HG02885 (cell line): ENCODE data around the gene GABRB3.

Experiments
- ATAC-seq: cut with Tn5 transposase; IDR thresholded peaks from one replicate; pipeline ENCODE4 v1.9.1; 2021; ENCODE audit warnings: mild to moderate bottlenecking; ENCODE audit not compliant: unreplicated experiment, poor library complexity

The GABRB3 gene

DNA sequence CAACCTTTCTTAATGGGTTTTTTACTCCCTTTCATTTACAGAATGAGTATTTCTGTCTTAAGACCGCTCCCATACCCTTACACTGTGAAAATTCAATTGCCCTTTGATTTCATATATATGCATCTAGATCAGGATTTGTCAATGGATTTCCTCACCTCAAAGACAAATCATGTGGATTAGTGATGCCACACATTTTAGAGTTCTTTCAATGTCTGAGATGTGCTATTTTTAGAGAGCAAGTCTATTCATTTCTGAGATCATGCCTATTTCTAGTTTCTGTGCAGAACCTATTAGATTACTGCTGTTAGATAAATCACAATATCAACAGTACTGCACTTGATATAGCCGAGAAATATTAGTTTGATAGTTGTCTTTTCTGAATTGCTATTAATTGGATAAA is 137.3 kb downstream of the GABRB3 start:
- ATAC-seq, result no peak

GRCh38 chr15:26635105-26635504 is 137.8 kb downstream of the GABRB3 start:
- no peak for ATAC-seq

DNA sequence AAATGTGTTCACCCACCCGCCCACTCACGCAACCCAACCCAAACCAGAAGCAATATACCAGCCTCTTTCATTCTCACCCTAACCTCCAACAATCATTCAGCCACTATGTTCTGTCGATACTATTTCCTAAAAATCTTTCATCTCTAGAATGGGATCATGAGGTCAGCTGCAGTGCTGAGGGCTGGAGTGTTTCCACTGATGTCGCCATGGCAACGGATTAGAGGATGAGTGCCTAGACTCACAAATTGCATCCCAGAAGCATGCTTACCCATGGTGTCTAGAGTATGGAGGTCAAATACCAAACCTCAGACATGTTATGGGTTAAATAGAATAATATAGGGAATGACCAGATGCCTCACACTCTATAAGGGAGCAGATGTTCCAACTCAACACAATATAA is 138.5 kb downstream of the GABRB3 start:
- no peak for ATAC-seq

- no peak for ATAC-seq
Measured at GRCh38 chr15:26632500-26632899, 140.4 kb downstream of the GABRB3 start.

GRCh38 chr15:26631894-26632293 is 141.0 kb downstream of the GABRB3 start:
- ATAC-seq, result no peak

GRCh38 chr15:26630857-26631256 is 142.0 kb downstream of the GABRB3 start:
- no peak for ATAC-seq

- ATAC-seq, result no peak
Measured at GRCh38 chr15:26628879-26629529, 143.9 kb downstream of the GABRB3 start.

GRCh38 chr15:26628071-26628470 is 144.8 kb downstream of the GABRB3 start:
- ATAC-seq, result no peak

DNA sequence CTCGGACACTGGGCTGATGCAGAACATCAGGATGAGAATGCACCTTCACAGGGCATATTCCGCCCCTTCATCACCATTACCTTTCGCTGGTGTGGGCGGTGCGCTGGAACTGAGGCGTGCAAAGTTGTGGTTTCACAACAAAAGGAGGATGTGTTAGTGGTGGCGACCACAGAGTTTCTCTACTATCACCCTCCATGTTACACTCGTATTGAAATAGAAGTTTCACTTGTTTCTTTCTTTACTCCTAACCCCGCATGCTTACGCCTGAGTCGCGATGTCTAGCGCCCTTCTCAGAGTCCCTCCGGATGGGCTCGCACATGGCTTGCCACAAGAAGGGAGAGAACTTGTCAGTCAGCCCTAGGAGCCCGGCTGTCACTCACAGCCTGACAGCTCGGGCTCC is 148.7 kb downstream of the GABRB3 start:
- no peak for ATAC-seq

GRCh38 chr15:26623071-26623470 is 149.8 kb downstream of the GABRB3 start:
- ATAC-seq, result no peak

DNA sequence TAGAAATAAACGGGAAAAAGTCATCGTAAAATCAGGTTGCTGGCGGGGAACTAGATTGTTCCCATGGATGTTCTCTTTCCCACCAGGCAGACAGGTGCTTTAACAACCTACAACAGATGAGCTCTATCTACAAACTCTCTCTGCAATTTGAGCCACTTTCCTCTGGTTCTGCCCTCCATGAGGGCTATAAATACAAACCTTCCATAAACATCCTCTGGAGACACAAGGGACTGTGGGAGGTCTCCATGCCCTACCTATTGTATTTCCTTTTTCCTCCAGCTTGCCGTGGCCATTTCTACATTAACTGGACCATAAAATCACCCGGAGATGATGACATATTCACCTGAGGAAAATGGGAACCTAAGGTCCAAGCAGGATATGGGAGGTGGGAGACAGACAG is 151.1 kb downstream of the GABRB3 start:
- no peak for ATAC-seq

DNA sequence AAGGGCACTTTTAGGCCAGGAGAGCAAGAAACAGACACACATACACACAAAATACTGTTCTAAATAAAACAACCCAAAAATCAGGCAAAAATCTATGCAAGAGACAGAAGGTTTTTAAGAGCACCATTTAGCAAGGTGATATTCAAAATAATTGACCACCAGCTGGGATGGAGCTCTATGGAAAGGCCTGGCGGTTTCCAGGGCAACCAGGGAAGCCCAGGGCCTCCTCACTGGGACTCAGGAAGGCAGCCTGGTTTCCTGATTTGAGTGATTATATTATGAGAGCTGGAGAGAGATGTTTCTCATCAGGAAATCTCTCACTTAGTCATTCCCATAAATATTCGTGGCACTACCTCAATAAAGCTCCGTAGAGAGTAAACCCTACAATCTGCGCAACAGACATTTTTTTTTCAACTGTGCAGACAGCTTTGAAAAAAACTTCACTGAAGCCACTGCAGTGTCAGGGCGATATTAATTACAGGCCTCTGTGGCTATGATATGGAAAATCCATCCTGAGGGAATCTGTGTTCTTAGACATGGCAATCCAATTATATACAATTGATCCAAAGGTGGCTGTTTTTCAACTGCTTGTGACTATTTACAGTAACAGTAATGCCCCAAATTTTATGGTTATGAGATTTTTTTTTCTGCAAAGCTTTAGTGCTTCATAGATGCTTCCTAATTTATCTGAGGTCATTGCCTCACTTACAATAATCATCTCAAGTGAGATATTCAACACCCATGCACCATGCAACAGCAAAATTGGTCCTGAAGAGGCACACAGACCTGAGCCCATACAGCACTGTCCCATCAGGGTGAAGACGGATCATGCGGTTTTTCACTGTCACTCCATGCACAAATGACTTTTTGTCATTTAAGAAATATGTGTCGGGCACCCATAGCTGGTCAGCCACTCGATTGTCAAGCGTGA is 152.1 kb downstream of the GABRB3 start:
- no peak for ATAC-seq

- no peak for ATAC-seq
Measured at GRCh38 chr15:26615927-26616302, 157.0 kb downstream of the GABRB3 start.

DNA sequence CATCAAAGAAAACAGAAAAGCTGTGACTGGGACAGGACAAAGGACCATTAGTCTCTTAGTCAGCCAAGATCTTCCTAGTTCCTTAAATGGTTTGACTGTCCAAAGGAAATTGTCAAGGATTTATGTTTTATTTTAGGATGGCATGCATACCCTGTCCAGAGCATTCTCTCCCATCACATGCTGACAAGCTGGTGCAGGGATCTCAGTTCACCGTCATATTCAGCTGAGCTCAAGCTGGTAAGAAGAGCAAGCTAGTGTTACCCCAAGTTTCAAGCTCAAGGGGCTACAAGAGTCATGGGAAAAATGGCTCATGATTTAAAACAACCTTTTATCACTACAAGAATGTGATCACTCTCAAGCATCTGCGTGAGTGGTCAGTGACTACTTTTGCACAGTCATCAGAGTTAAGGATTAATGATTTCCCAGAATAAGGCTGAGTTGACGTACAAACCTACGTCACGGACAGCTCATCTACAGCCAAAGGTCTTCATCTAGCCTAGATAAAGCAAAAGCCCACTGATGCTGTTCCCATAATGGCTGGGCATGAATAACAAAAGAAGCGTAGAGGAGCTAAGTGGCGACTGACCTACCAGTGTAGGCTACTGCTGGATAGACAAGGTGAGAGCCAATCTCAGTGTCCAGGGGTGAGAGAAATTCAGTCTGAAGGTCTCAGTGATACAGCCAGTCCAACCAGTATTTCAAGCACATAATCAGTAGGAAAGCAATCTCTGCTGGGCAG is 157.5 kb downstream of the GABRB3 start:
- ATAC-seq, result no peak

DNA sequence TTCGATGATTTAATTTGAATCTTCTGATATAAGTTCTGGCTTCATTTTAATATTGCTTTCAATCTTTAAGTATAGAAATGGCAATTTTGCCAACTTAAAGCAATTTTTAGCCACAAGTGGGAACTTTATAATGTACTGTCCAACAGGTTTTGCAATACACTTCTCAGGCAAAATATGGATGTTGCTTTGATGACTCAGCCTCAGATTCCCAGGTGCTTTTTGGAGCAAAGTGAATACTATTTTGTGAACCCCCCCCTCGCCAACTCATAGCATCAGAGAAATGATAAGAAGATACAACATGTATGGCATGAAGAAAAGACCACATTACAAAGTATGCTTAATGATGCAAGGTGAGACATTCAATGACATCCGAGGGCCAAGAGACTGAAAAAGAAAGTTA is 158.1 kb downstream of the GABRB3 start:
- ATAC-seq, result no peak

GRCh38 chr15:26598704-26599103 is 174.2 kb downstream of the GABRB3 start:
- ATAC-seq, result no peak

GRCh38 chr15:26595611-26596010 is 177.3 kb downstream of the GABRB3 start:
- no peak for ATAC-seq

DNA sequence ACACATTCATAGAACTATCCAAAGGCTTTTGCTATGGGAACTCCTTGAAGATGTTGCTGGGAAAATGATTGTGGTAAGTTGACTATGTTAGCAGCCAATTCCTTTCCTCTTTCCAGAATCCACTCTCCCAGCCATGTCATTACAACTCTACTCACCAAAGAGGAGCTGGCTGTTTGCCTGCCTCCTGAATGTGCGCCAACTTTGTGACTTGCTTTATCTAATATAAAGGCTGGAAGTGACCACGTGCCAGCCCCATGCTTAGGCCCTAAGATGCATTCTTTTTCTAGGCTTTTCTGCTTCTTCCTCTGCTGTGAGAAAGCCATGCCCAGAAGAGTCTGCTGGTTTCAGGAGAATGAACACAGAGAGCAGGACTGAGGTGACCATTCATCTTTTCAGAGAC is 182.2 kb downstream of the GABRB3 start:
- no peak for ATAC-seq

GRCh38 chr15:26582840-26583239 is 190.0 kb downstream of the GABRB3 start:
- no peak for ATAC-seq

GRCh38 chr15:26580943-26581342 is 191.9 kb downstream of the GABRB3 start:
- ATAC-seq, result no peak
